Measurements from ENCODE around the gene TAGLN.

TAGLN gene

GRCh38 chr11:117248341-117248740 lies 49.2 kb downstream of the TAGLN start:
- ChIA-PET CTCF (no interaction called here), POLR2A (no interaction called here)
- DNase-seq: no peak
- H3K27me3 ChIP-seq (replicated peaks in 2 of 5; ENCODE audit: control insufficient read depth in 4 of 5, insufficient read depth in 5 of 5, low read length in 4 of 5): no peaks in the 10 kb centered on the region
- WGBS (ENCODE audit: insufficient coverage): 100% methylated on average over 1 of the region's 4 CpGs
- H3K36me3 ChIP-seq (ENCODE audit: control insufficient read depth in 4 of 4, insufficient read depth in 4 of 4, low read length in 3 of 4): peaks cover 11 to 68% (median 28%) of the 10 kb centered on the region in 4 experiments
- no peaks in the 10 kb centered on the region for H3K9me3 ChIP-seq (ENCODE audit: control extremely low read depth in 1 of 5, control insufficient read depth in 4 of 5, insufficient read depth in 2 of 5, low read depth in 1 of 5, low read length in 4 of 5)
- H3K27ac ChIP-seq (ENCODE audit: insufficient read depth in 1 of 2, low read depth in 1 of 2, low read length in 2 of 2, poor library complexity in 1 of 2, severe bottlenecking in 2 of 2): no peak overlapping the region
- no peak overlapping the region for H3K4me3 ChIP-seq (ENCODE audit: control insufficient read depth in 1 of 7, extremely low read depth in 1 of 7, insufficient read depth in 4 of 7, low read depth in 2 of 7, low read length in 6 of 7)
- no peaks in the 10 kb centered on the region for H3K4me1 ChIP-seq (ENCODE audit: control extremely low read depth in 1 of 4, control insufficient read depth in 4 of 4, insufficient read depth in 4 of 4, low read length in 3 of 4)

GRCh38 chr11:117249571-117249970 lies 50.4 kb downstream of the TAGLN start:
- ChIA-PET POLR2A (no interaction called here), CTCF (no interaction called here)
- WGBS (ENCODE audit: insufficient coverage): 100% methylated on average over 3 of the region's 4 CpGs
- Histone ChIP-seq H3K4me3 (ENCODE audit: control insufficient read depth in 1 of 7, extremely low read depth in 1 of 7, insufficient read depth in 4 of 7, low read depth in 2 of 7, low read length in 6 of 7) (no peak overlapping the region), H3K4me1 (ENCODE audit: control extremely low read depth in 1 of 4, control insufficient read depth in 4 of 4, insufficient read depth in 4 of 4, low read length in 3 of 4) (no peaks in the 10 kb centered on the region), H3K27ac (ENCODE audit: insufficient read depth in 1 of 2, low read depth in 1 of 2, low read length in 2 of 2, poor library complexity in 1 of 2, severe bottlenecking in 2 of 2) (no peak overlapping the region), H3K9me3 (ENCODE audit: control extremely low read depth in 1 of 5, control insufficient read depth in 4 of 5, insufficient read depth in 2 of 5, low read depth in 1 of 5, low read length in 4 of 5) (no peaks in the 10 kb centered on the region), H3K36me3 (ENCODE audit: control insufficient read depth in 4 of 4, insufficient read depth in 4 of 4, low read length in 3 of 4) (peaks cover 7 to 69% (median 25%) of the 10 kb centered on the region in 4 experiments), H3K27me3 (replicated peaks in 2 of 5; ENCODE audit: control insufficient read depth in 4 of 5, insufficient read depth in 5 of 5, low read length in 4 of 5) (no peaks in the 10 kb centered on the region)
- no peak for DNase-seq

DNA sequence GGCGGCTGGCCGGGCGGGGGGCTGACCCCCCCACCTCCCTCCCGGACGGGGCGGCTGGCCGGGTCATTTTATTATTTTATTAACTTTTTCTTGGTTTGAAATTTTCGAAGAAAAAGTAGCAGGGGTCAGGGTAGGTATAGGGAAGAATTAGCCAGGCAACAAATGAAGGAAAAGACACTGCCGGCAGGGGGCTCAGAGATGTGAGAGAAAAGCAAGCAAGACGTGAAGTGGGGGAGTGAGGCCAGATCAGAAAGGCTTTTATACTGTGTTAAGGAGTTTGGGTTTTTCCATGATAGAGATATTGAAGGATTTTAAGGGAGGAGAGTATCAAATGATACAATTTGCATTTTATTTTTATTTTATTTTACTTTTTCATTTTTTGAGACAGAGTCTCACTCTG lies 52.3 kb downstream of the TAGLN start:
- Histone ChIP-seq H3K27ac (ENCODE audit: insufficient read depth in 1 of 2, low read depth in 1 of 2, low read length in 2 of 2, poor library complexity in 1 of 2, severe bottlenecking in 2 of 2) (no peak overlapping the region), H3K4me3 (ENCODE audit: control insufficient read depth in 1 of 7, extremely low read depth in 1 of 7, insufficient read depth in 4 of 7, low read depth in 2 of 7, low read length in 6 of 7) (no peak overlapping the region), H3K36me3 (ENCODE audit: control insufficient read depth in 4 of 4, insufficient read depth in 4 of 4, low read length in 3 of 4) (peaks cover 4 to 63% (median 21%) of the 10 kb centered on the region in 4 experiments), H3K27me3 (replicated peaks in 2 of 5; ENCODE audit: control insufficient read depth in 4 of 5, insufficient read depth in 5 of 5, low read length in 4 of 5) (no peaks in the 10 kb centered on the region), H3K4me1 (ENCODE audit: control extremely low read depth in 1 of 4, control insufficient read depth in 4 of 4, insufficient read depth in 4 of 4, low read length in 3 of 4) (no peaks in the 10 kb centered on the region), H3K9me3 (ENCODE audit: control extremely low read depth in 1 of 5, control insufficient read depth in 4 of 5, insufficient read depth in 2 of 5, low read depth in 1 of 5, low read length in 4 of 5) (no peaks in the 10 kb centered on the region)
- POLR2A ChIA-PET: no interaction called here
- 95% methylated on average over 3 of the region's 10 CpGs for WGBS (ENCODE audit: insufficient coverage)
- CTCF ChIA-PET: no interaction called here
- no peak for DNase-seq

DNA sequence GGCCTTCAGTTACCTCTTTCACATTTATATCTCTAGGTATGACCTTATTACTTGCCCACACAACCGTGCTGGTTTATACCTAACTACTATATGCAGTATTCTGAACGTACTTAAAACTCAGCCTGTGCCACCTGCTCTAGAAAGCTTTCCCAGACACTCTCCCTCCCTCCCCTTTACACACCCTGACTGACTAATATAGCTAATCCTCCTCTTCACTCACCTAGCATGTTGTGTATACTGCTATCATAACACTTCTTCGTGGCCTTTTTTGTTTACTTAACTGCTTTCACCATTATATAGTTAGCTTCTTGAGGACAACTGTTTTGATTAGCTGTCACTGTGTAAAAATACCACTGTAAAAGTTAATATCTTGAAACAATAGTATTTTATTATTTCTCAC lies 56.8 kb downstream of the TAGLN start:
- no peak overlapping the region for H3K27ac ChIP-seq (ENCODE audit: insufficient read depth in 1 of 2, low read depth in 1 of 2, low read length in 2 of 2, poor library complexity in 1 of 2, severe bottlenecking in 2 of 2)
- no peaks in the 10 kb centered on the region for H3K9me3 ChIP-seq (ENCODE audit: control extremely low read depth in 1 of 5, control insufficient read depth in 4 of 5, insufficient read depth in 2 of 5, low read depth in 1 of 5, low read length in 4 of 5)
- no peaks in the 10 kb centered on the region for H3K27me3 ChIP-seq (replicated peaks in 2 of 5; ENCODE audit: control insufficient read depth in 4 of 5, insufficient read depth in 5 of 5, low read length in 4 of 5)
- ChIA-PET CTCF (no interaction called here), POLR2A (no interaction called here)
- H3K4me1 ChIP-seq (ENCODE audit: control extremely low read depth in 1 of 4, control insufficient read depth in 4 of 4, insufficient read depth in 4 of 4, low read length in 3 of 4): no peaks in the 10 kb centered on the region
- peaks cover 7 to 41% (median 11%) of the 10 kb centered on the region in 4 experiments for H3K36me3 ChIP-seq (ENCODE audit: control insufficient read depth in 4 of 4, insufficient read depth in 4 of 4, low read length in 3 of 4)
- WGBS (ENCODE audit: insufficient coverage): 96% methylated on average over 2 of the region's 3 CpGs
- no peak for DNase-seq
- H3K4me3 ChIP-seq (ENCODE audit: control insufficient read depth in 1 of 7, extremely low read depth in 1 of 7, insufficient read depth in 4 of 7, low read depth in 2 of 7, low read length in 6 of 7): no peak overlapping the region

DNA sequence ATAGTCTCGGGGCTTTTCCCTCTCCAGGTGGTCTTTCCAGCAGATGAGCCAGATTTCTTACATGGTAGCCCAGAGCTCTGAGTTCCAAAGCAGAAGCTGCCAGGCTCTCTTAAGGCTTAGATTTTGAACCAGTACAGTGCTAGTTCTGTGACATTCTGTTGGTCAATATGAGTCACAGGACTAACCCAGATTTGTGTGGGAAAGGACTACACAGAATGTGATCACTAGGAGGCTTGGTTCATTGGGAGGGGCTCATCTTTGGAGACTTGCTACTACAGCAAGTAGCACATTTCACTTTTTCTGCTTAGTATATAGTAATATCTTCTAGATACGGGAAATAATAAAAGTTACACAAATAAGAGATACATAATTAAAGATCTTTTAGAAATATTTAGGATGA lies 57.4 kb downstream of the TAGLN start:
- POLR2A ChIA-PET: no interaction called here
- no peaks in the 10 kb centered on the region for H3K27me3 ChIP-seq (replicated peaks in 2 of 5; ENCODE audit: control insufficient read depth in 4 of 5, insufficient read depth in 5 of 5, low read length in 4 of 5)
- H3K9me3 ChIP-seq (ENCODE audit: control extremely low read depth in 1 of 5, control insufficient read depth in 4 of 5, insufficient read depth in 2 of 5, low read depth in 1 of 5, low read length in 4 of 5): no peaks in the 10 kb centered on the region
- 100% methylated on average over 1 of the region's 2 CpGs for WGBS (ENCODE audit: insufficient coverage)
- H3K27ac ChIP-seq (ENCODE audit: insufficient read depth in 1 of 2, low read depth in 1 of 2, low read length in 2 of 2, poor library complexity in 1 of 2, severe bottlenecking in 2 of 2): no peak overlapping the region
- CTCF ChIA-PET: no interaction called here
- no peak overlapping the region for H3K4me3 ChIP-seq (ENCODE audit: control insufficient read depth in 1 of 7, extremely low read depth in 1 of 7, insufficient read depth in 4 of 7, low read depth in 2 of 7, low read length in 6 of 7)
- H3K36me3 ChIP-seq (ENCODE audit: control insufficient read depth in 4 of 4, insufficient read depth in 4 of 4, low read length in 3 of 4): peaks cover 7 to 41% (median 11%) of the 10 kb centered on the region in 4 experiments
- no peaks in the 10 kb centered on the region for H3K4me1 ChIP-seq (ENCODE audit: control extremely low read depth in 1 of 4, control insufficient read depth in 4 of 4, insufficient read depth in 4 of 4, low read length in 3 of 4)
- no peak for DNase-seq
